ENCODE data around the gene USP6.

The USP6 gene

DNA sequence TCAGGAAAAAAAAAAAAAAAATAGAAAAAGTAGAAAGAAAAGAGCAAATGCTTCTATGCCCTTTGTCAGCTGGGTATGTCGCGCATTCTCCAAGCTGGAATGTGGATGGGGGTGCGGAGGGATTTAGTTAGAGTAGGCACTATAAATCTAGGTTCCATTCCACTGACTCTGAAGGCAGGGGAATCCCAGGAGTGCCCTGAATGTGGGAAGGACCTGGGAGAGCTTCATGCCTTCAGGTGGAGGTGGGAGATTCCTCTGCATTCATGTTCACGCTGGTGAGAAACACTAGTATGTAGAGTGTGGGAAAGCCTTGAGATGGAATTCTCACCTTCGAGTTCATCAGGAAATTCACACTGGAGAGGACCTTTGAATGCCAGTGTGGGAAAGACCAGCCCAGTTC lies 16.6 kb upstream of the USP6 start:
- Histone ChIP-seq H3K36me3 (replicated peaks) (no peaks in the 10 kb centered on the region), H3K27ac (no peak overlapping the region), H3K27me3 (replicated peaks) (no peaks in the 10 kb centered on the region), H3K4me3 (ENCODE audit: low read depth, low read length) (no peak overlapping the region)
- no peak for DNase-seq
- TF ChIP-seq, protein P1, sequence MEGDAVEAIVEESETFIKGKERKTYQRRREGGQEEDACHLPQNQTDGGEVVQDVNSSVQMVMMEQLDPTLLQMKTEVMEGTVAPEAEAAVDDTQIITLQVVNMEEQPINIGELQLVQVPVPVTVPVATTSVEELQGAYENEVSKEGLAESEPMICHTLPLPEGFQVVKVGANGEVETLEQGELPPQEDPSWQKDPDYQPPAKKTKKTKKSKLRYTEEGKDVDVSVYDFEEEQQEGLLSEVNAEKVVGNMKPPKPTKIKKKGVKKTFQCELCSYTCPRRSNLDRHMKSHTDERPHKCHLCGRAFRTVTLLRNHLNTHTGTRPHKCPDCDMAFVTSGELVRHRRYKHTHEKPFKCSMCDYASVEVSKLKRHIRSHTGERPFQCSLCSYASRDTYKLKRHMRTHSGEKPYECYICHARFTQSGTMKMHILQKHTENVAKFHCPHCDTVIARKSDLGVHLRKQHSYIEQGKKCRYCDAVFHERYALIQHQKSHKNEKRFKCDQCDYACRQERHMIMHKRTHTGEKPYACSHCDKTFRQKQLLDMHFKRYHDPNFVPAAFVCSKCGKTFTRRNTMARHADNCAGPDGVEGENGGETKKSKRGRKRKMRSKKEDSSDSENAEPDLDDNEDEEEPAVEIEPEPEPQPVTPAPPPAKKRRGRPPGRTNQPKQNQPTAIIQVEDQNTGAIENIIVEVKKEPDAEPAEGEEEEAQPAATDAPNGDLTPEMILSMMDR (IDR thresholded peaks at IDR 0.05; ENCODE audit: low read depth, low read length, missing control alignments), result no peak
- in situ Hi-C loops (cut with HindIII; ENCODE audit: low pct_ligation_motif_present, low sequenced_read_pairs), result no loop called here

DNA sequence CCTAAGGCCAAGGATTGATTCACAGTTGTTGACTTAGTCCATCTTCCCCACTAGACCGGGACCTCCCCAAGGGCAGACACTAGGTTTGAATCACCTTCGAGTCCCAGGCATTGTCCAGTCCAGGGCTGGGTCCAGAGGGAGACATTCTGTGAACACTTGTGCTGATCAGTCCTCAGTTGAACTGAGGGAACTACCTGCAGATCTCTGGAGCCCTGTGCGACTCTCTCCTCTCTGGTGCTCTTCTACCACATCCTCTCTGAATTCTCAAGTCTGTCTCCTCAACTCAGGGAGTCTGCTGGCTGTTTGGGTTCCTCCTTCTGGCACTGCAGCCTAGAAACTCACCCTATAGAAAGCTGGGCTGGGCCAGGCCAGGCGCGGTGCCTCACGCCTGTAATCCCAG lies 15.0 kb upstream of the USP6 start:
- DNase-seq, result no peak
- in situ Hi-C loops (cut with HindIII; ENCODE audit: low pct_ligation_motif_present, low sequenced_read_pairs), result no loop called here
- no peaks in the 10 kb centered on the region for H3K27me3 ChIP-seq (replicated peaks)
- TF ChIP-seq, protein P1 (IDR thresholded peaks at IDR 0.05; ENCODE audit: low read depth, low read length, missing control alignments), result no peak
- H3K4me3 ChIP-seq (ENCODE audit: low read depth, low read length), result no peak overlapping the region
- H3K27ac ChIP-seq, result no peak overlapping the region
- H3K36me3 ChIP-seq (replicated peaks), result peaks cover under 1% of the 10 kb centered on the region

- Histone ChIP-seq H3K27me3 (replicated peaks) (peaks cover 3% of the 10 kb centered on the region), H3K36me3 (replicated peaks) (peaks cover 21% of the 10 kb centered on the region), H3K4me3 (ENCODE audit: low read depth, low read length) (peak overlapping the region; percentile 80), H3K27ac (no peak overlapping the region)
- in situ Hi-C loops (cut with HindIII; ENCODE audit: low pct_ligation_motif_present, low sequenced_read_pairs), result no loop called here
- DNase-seq, result no peak
- TF ChIP-seq, protein P1 (IDR thresholded peaks at IDR 0.05; ENCODE audit: low read depth, low read length, missing control alignments), result no peak
Observed at GRCh38 chr17:5110816-5111215, 5.0 kb upstream of the USP6 start.

DNA sequence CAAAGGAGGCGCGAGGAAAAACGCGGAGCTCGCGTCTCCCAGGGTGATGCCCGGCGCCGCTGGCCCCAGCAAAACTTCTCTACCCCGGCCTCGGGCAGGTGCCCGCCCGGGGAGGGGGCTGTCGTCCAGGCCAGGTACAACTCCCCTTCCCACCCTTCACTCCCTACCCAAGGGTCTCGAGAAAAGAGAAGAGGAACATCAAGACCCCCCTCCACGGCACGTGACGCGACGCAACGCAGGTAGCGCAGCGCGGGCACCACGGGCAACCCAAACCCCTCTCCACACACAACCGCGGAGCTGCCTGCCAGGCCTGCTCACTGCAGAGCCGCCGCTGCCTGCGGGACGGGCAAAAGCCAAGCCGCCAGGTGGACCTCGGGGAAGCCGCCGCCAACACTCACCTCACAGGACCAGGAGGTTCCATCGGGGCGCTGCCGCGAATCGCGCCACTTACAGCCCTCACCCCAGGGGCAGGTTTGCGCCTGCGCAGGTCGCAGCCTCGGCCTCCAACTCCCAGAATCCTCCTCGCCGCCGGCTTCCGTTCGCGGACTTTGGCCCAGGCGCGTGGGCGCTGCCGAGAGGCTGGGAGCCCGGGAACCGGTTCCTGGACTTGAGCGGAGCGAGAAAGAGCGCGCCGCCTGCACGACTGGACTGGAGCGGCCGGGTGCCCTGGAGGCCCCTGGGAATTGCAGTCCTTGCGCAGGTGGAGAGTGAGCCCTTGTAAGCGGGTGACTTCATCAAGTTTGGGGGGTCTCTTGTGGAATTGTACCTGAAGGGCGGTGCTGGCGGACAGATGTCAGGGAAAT lies 4.2 kb upstream of the USP6 start, which contains the start of gene ZNF232:
ZNF232 (minus strand) TSS at position 477 of the 803 bp plus-strand sequence; CDS start at position 421, 56 bp downstream.
- peak within 1 kb of the TSS; percentile 15 for H3K27ac ChIP-seq

DNA sequence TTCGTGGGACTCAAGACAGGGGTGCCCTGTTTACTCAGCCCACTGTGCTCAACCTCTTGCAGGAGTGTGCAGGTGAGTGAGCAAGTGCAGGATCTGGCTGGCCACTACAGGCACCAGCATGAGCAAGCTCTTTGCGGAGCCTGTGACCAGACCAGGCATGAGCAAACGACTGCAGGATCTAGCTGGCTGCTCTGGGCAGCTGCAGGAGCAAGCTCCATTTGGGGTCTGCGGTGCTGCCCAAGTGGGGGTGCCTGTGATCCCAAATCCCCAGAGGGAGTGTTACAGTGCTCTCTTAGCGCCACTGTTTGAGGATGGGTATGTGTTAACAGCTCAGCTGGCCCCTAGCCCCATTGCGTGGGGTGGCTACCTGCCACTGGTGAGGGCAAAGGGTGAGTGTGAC lies 2.4 kb downstream of the USP6 start:
- Histone ChIP-seq H3K36me3 (replicated peaks) (no peaks in the 10 kb centered on the region), H3K27ac (no peak overlapping the region), H3K27me3 (replicated peaks) (peaks cover 20% of the 10 kb centered on the region), H3K4me3 (ENCODE audit: low read depth, low read length) (no peak overlapping the region)
- TF ChIP-seq, protein P1 (IDR thresholded peaks at IDR 0.05; ENCODE audit: low read depth, low read length, missing control alignments), result no peak
- DNase-seq, result no peak
- in situ Hi-C loops (cut with HindIII; ENCODE audit: low pct_ligation_motif_present, low sequenced_read_pairs), result no loop called here

More for the DNA sequence above, 4.2 kb upstream of the USP6 start, which contains the start of gene ZNF232:
- peak; percentile 75 for DNase-seq
- TF ChIP-seq, protein P1 (IDR thresholded peaks at IDR 0.05; ENCODE audit: low read depth, low read length, missing control alignments), result no peak
- Histone ChIP-seq H3K4me3 (ENCODE audit: low read depth, low read length) (peak within 1 kb of the TSS; percentile 80), H3K27me3 (replicated peaks) (peaks cover 11% of the 10 kb centered on the region), H3K36me3 (replicated peaks) (peaks cover 16% of the 10 kb centered on the region)
- in situ Hi-C loops (cut with HindIII; ENCODE audit: low pct_ligation_motif_present, low sequenced_read_pairs), result no loop called here

All from brain microvascular endothelial cell (primary cell).